ENCODE measurements around the gene SPNS2. TPM values are rescaled to one million over a fixed set of nuclear protein-coding genes. Genes with fewer than 3 reads are reported as not detected.

Gene SPNS2
- total RNA-seq, 4 donors from 2014 or later: 10.0 to 19.9 (median 18.8) TPM

GRCh38 chr17:4509923-4510617 lies 11.4 kb downstream of the SPNS2 start:
- no peak for DNase-seq (ENCODE audit: extremely low spot score)
- no peaks in the 10 kb centered on the region for H3K36me3 ChIP-seq
- WGBS: 72% methylated on average over 16 of the region's 21 CpGs
- intact Hi-C loops (cut with DNase I): no loop called here
- TF ChIP-seq, protein P1, sequence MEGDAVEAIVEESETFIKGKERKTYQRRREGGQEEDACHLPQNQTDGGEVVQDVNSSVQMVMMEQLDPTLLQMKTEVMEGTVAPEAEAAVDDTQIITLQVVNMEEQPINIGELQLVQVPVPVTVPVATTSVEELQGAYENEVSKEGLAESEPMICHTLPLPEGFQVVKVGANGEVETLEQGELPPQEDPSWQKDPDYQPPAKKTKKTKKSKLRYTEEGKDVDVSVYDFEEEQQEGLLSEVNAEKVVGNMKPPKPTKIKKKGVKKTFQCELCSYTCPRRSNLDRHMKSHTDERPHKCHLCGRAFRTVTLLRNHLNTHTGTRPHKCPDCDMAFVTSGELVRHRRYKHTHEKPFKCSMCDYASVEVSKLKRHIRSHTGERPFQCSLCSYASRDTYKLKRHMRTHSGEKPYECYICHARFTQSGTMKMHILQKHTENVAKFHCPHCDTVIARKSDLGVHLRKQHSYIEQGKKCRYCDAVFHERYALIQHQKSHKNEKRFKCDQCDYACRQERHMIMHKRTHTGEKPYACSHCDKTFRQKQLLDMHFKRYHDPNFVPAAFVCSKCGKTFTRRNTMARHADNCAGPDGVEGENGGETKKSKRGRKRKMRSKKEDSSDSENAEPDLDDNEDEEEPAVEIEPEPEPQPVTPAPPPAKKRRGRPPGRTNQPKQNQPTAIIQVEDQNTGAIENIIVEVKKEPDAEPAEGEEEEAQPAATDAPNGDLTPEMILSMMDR (IDR thresholded peaks at IDR 0.05): no peak
- no peak for TF ChIP-seq EP300 (IDR thresholded peaks at IDR 0.05)
- no peak for TF ChIP-seq POLR2AphosphoS5 (IDR thresholded peaks at IDR 0.05)
- TF ChIP-seq POLR2A (IDR thresholded peaks at IDR 0.05; ENCODE audit: low read depth): no peak
- H3K4me1 ChIP-seq: peaks cover 16 to 60% (median 58%) of the 10 kb centered on the region in 4 donors
- peaks cover 0 to 14% (median 0%) of the 10 kb centered on the region in 4 donors for H3K27me3 ChIP-seq
- no peak overlapping the region for H3K4me3 ChIP-seq
- H3K27ac ChIP-seq (replicated peaks in 1 of 4): peak overlapping the region; percentile 4 to 72 (median 46)
- no peaks in the 10 kb centered on the region for H3K9me3 ChIP-seq

DNA sequence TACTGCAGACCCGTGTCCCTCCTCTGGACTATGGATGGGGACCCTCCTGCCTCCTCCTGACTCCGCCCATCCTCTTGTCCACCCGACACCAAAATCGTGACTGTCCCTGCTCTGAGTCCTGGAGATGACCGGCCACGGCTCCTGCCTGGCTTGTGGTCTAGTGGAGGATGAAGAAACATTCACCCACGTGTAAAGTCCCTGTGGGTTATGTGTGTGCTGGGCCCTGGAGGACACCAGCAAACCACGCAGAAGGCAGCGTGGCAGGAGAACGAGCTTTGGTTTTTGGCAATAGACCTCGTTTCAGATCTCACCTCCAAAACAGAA lies 11.9 kb downstream of the SPNS2 start:
- Histone ChIP-seq H3K4me3 (no peak overlapping the region), H3K27me3 (peaks cover 0 to 11% (median 0%) of the 10 kb centered on the region in 4 donors), H3K27ac (replicated peaks in 1 of 4) (peak overlapping the region in 3 of 4 donors; percentile 35 to 72 (median 58)), H3K9me3 (no peaks in the 10 kb centered on the region), H3K4me1 (peaks cover 16 to 58% (median 55%) of the 10 kb centered on the region in 4 donors), H3K36me3 (no peaks in the 10 kb centered on the region)
- TF ChIP-seq, protein P1 (IDR thresholded peaks at IDR 0.05): no peak
- TF ChIP-seq POLR2AphosphoS5 (IDR thresholded peaks at IDR 0.05) (no peak), POLR2A (IDR thresholded peaks at IDR 0.05; ENCODE audit: low read depth) (no peak), EP300 (IDR thresholded peaks at IDR 0.05) (no peak)
- no peak for DNase-seq (ENCODE audit: extremely low spot score)
- intact Hi-C loops (cut with DNase I): no loop called here
- 63% methylated on average over 11 of the region's 11 CpGs for WGBS

DNA sequence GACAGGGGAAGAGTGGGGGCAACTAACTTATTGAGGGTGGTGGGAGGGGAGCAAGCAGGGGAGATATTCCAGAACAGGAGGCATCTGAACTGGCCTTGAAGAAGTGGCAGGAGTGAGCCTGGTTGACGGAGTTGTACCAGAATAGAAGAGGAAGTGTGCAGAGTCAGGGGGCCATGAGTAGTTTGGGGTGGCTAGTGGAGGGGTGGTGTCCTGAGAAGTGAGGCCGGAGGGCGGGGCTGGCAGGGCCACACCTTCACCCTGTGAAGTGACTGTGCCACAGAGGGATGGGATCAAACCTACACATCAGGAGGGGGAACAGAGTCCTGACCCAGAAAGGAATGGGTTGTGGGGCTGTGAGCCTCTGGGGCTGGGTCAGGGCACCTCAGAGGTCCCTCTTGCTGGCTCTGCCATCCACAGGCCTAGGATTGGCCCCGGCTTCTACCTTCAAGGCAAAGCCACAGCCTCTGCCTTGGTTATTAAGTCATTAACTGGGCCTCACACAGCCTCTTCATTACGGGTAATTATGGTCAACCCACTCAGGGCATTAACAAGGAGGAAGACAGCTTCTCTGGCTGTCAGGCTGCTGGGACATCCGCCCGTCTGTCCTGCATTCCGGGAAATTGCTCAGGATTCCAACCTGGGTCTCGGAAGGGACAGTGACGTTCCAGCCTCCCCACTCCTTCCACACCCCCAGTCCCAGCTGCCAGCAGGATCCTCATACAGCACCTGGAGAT lies 12.7 kb downstream of the SPNS2 start:
- TF ChIP-seq, protein P1 (IDR thresholded peaks at IDR 0.05): no peak
- TF ChIP-seq POLR2A (IDR thresholded peaks at IDR 0.05; ENCODE audit: low read depth) (no peak), EP300 (IDR thresholded peaks at IDR 0.05) (no peak), POLR2AphosphoS5 (IDR thresholded peaks at IDR 0.05) (no peak)
- H3K27ac ChIP-seq (replicated peaks in 1 of 4): peak overlapping the region in 3 of 4 donors; percentile 35 to 72 (median 58)
- 88% methylated on average over 9 of the region's 10 CpGs for WGBS

GRCh38 chr17:4512156-4513112 lies 13.8 kb downstream of the SPNS2 start:
- peaks cover 18 to 52% (median 39%) of the 10 kb centered on the region in 4 donors for H3K4me1 ChIP-seq
- H3K27ac ChIP-seq (replicated peaks in 1 of 4): peak overlapping the region in 2 of 4 donors; percentile 5 to 35
- H3K36me3 ChIP-seq: peaks cover 0 to 6% (median 0%) of the 10 kb centered on the region in 4 donors
- intact Hi-C loops (cut with DNase I): no loop called here
- no peaks in the 10 kb centered on the region for H3K27me3 ChIP-seq
- H3K9me3 ChIP-seq: no peaks in the 10 kb centered on the region
- H3K4me3 ChIP-seq: no peak overlapping the region
- DNase-seq (ENCODE audit: extremely low spot score): no peak
- WGBS: 93% methylated on average over 30 of the region's 31 CpGs
- TF ChIP-seq, protein P1 (IDR thresholded peaks at IDR 0.05): no peak
- TF ChIP-seq EP300 (IDR thresholded peaks at IDR 0.05) (no peak), POLR2A (IDR thresholded peaks at IDR 0.05; ENCODE audit: low read depth) (no peak), POLR2AphosphoS5 (IDR thresholded peaks at IDR 0.05) (no peak)

More for the DNA sequence above, 12.7 kb downstream of the SPNS2 start:
- H3K36me3 ChIP-seq: no peaks in the 10 kb centered on the region
- DNase-seq (ENCODE audit: extremely low spot score): no peak
- peaks cover 13 to 51% (median 47%) of the 10 kb centered on the region in 4 donors for H3K4me1 ChIP-seq
- peaks cover 0 to 3% (median 0%) of the 10 kb centered on the region in 4 donors for H3K27me3 ChIP-seq
- H3K4me3 ChIP-seq: no peak overlapping the region
- no peaks in the 10 kb centered on the region for H3K9me3 ChIP-seq
- intact Hi-C loops (cut with DNase I): no loop called here
